SK-N-MC (cell line): Measurements from ENCODE around the gene PPP1R17.

ENCODE experiments used
- EZH2 ChIP-seq: fragments of 200-600 bp; sonication (generic); IDR thresholded peaks from one replicate; pipeline ENCODE4 v1.6.1; 2017; ENCODE audit warnings: antibody characterized with exemption
- FOXP2 ChIP-seq: optimal IDR thresholded peaks from 2 replicates; pipeline ENCODE3; 2011; ENCODE audit warnings: mild to moderate bottlenecking, moderate library complexity; ENCODE audit not compliant: insufficient read depth; ENCODE audit errors: extremely low read length, control extremely low read depth
- POLR2AphosphoS5 ChIP-seq: IDR thresholded peaks from 2 replicates; pipeline ENCODE4 v1.6.1; 2012; ENCODE audit warnings: mild to moderate bottlenecking, low read depth, low read length, borderline replicate concordance

DNA sequence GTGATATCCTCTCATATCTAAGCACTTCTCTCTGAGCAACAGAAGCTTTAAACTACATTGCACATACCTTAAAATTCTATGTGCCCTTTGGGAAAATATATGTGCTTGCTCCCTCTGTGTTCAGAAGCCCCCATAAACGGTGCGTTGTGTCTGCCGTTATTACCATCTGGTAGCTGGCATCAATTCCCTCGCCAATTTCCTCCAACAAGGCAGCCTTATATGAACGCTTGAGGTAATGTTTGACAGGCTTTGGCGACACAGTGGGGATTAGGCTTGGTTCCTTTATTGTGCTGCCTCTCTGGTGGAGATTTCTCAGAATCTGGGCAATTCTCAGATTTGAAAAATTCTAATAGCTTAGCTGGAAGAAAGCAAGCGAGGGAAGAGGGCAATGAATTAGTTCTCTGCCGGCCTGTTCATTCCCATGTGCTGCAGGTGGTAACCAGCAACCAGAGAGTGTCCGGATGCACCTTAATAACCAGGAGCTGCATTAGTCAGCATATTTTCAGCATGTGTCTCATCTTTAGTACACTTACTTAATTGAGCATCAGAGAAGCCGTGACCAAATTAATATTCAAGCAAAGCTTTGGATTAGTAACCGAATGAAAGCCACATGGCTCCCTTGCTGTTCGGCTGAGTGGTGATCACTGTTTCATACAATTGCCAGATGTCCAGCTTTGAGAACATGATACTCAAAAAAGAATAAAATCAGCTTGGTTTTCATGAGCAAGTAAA lies 7.3 kb upstream of the PPP1R17 start:
- TF ChIP-seq EZH2 (no peak), POLR2AphosphoS5 (no peak), FOXP2 (no peak)
